Spinal cord (tissue), 10 donors: Measurements from ENCODE around the gene TBX10. TPM values are rescaled to one million over a fixed set of nuclear protein-coding genes. Genes with fewer than 3 reads are reported as not detected.
"Not testable (repeated sequence)": the region's sequence is repeated elsewhere in the genome, so short reads cannot be mapped to it uniquely, and the experiment has no call there.

ENCODE experiments used
- DNase-seq, 6 donors: peaks; one replicate each; pipeline versions ENCODE4 v3.0.0 to v3.0.0-alpha.2; 2013 to 2015; ENCODE audit warnings: low spot score in 6 of 6, low read depth in 4 of 6
- H3K27ac ChIP-seq: one replicate; pipeline ENCODE4 v1.5.1; 2013; ENCODE audit warnings: low read depth, low read length, control low read depth
- H3K27me3 ChIP-seq: one replicate; pipeline ENCODE4 v1.6.1; 2013; ENCODE audit warnings: low read length; ENCODE audit not compliant: control insufficient read depth, insufficient read depth
- H3K36me3 ChIP-seq: one replicate; pipeline ENCODE4 v1.6.1; 2013; ENCODE audit warnings: low read length; ENCODE audit not compliant: control insufficient read depth, insufficient read depth
- H3K4me1 ChIP-seq: one replicate; pipeline ENCODE4 v1.6.1; 2013; ENCODE audit warnings: low read length; ENCODE audit not compliant: control insufficient read depth, insufficient read depth
- H3K4me3 ChIP-seq: one replicate; pipeline ENCODE4 v1.5.1; 2013; ENCODE audit warnings: low read depth, low read length, control low read depth
- H3K9me3 ChIP-seq: one replicate; pipeline ENCODE4 v1.6.1; 2013; ENCODE audit warnings: low read length; ENCODE audit not compliant: control insufficient read depth, insufficient read depth
- WGBS: methylation state at CpG from one replicate; pipeline ENCODE4 v1.1.5; 2013; ENCODE audit warnings: missing lambda C conversion rate; ENCODE audit not compliant: insufficient coverage; 5-methylcytosine and 5-hydroxymethylcytosine counted together
- long read RNA-seq, 4 donors: transcript quantifications; one replicate each; lab custom pipeline, GENCODE V29; 2026
- polyA plus RNA-seq, 2 donors: library from polyadenylated mRNA; unstranded; fragments of 120-200 nt; gene quantifications; one replicate each; pipeline ENCODE4 v1.2.1, GENCODE V29; 2013; ENCODE audit not compliant: insufficient read length in 2 of 2
- total RNA-seq, 2 donors: library from RNA; depleted of rRNA in 1 of 2; stranded (reverse); fragments of 120-200 nt in 1 of 2; fragments of >200 nt in 1 of 2; gene quantifications; one replicate each; pipeline versions ENCODE4 v1.2.3 to v1.2.4, GENCODE V29; 2013 to 2014
- donor health status: healthy.

Gene TBX10
- total RNA-seq (not detected), polyA plus RNA-seq (not detected)
- long read RNA-seq, donor 1: 0 reads
- long read RNA-seq, donor 2: 0 reads
- long read RNA-seq, donor 3: 0 reads
- long read RNA-seq, donor 4: 0 reads

DNA sequence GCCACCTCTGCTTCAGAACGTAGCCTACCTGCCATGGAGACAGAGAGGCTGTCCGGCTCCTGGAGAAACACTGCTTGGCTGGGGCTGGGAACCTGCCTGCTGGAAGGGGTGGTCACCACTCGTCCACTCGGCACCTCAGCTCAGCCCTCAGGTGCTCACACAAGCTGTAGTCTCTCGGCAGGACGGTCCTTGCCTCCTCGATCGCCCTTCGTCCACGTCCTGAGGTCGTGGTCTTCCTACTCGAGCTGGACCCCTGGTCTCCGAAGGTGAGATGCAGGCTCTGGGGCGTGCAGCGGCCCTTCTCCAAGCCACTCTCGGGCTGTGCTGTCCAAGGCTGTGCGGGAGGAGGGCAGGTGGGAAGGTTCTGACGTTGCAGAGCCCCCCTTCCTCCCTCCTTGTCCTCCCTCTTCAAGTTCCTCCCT is at the start of gene TBX10:
TSS of gene TBX10 (minus strand) at position 326 of the 422 bp plus-strand sequence. CDS start at position 35, 291 bp downstream.
- WGBS: 89% methylated on average over 13 of the region's 18 CpGs
- no peaks in the 10 kb centered on the region for H3K36me3 ChIP-seq
- H3K9me3 ChIP-seq: no peaks in the 10 kb centered on the region
- no peak within 1 kb of the TSS for H3K27ac ChIP-seq
- H3K27me3 ChIP-seq: no peaks in the 10 kb centered on the region
- peaks cover 14% of the 10 kb centered on the region for H3K4me1 ChIP-seq
- H3K4me3 ChIP-seq: no peak within 1 kb of the TSS
- no peak for DNase-seq

DNA sequence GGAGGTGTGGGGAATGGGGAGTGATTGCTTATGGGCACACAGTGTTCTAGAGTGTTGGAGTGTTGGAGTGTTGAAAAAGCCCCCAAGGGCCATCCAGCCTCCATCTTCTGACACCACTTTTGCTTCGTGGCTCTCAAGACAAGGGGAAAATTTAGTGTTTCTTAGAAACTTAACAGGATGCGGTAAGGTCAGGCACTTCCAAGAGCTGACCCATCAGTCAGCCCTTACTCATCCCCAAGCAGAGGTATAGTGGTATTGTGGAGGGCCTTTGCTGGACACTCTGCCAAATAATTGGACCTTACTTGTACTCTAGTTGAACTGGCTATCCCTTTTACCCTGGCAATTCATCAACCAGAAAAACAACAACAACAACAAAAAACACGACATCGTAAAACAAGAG is 49.6 kb upstream of the TBX10 start:
- Histone ChIP-seq H3K27ac (no peak overlapping the region), H3K36me3 (no peaks in the 10 kb centered on the region), H3K4me3 (no peak overlapping the region), H3K4me1 (no peaks in the 10 kb centered on the region), H3K9me3 (no peaks in the 10 kb centered on the region), H3K27me3 (no peaks in the 10 kb centered on the region)
- no peak for DNase-seq
- WGBS: 89% methylated on average over 2 of the region's 4 CpGs

DNA sequence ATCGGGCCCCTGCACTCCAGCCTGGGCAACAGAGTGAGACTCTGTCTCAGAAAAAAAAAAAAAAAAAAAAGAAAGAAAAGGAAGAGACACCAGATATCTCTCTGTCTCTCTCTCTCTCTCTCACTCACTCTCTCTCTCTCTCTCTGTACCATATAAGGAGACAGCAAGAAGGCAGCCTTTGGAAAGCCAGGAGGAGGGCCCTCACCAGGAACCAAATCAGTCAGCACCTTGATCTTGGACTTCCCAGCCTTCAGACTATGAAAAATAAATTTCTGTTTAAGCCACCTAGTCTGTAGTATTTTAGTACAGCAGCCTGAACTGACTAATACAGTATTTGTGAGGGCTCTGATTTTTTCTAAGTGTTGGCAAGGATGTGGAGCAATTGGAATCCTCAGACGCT is 48.4 kb upstream of the TBX10 start:
- Histone ChIP-seq H3K9me3 (no peaks in the 10 kb centered on the region), H3K36me3 (no peaks in the 10 kb centered on the region), H3K27ac (no peak overlapping the region), H3K4me3 (no peak overlapping the region), H3K27me3 (no peaks in the 10 kb centered on the region), H3K4me1 (no peaks in the 10 kb centered on the region)
- DNase-seq: no peak
- WGBS: 67% methylated on average over 1 of the region's 2 CpGs

DNA sequence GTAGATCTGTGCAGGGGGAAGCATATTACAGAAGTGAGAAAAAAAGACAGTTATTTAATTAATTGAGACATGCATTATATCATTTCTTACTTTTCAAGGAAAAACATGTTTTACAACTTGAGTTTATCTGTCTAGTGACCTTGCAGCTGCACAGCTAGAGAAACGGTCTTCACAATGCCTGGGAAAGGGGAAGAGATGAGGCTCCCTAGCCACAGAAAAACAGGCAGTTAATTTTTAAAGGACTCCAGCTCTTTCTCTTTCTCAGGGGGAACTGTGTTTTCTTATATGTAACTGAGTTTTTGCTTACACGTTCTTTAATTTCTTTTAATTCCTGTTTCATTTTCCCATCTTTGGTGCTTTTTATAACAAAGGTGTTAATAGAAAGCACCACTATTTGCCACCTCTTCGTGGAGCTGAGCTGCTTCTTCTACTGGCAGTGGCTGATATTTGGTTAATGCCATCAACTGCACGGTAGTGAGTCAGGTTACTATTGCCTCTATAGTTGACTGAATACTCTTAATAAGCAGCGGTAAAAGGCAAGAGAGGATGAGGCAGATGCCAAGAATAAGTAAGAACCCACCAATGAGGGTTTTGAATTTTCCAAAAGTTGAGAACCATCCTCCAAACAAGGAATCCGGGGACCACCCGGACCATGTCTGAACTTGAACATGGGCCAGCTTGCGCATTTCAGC is 46.2 kb upstream of the TBX10 start:
- H3K4me3 ChIP-seq, H3K27me3 ChIP-seq, H3K4me1 ChIP-seq, DNase-seq, H3K9me3 ChIP-seq, H3K36me3 ChIP-seq, H3K27ac ChIP-seq: not testable (repeated sequence)
- WGBS: 87% methylated on average over 2 of the region's 8 CpGs

DNA sequence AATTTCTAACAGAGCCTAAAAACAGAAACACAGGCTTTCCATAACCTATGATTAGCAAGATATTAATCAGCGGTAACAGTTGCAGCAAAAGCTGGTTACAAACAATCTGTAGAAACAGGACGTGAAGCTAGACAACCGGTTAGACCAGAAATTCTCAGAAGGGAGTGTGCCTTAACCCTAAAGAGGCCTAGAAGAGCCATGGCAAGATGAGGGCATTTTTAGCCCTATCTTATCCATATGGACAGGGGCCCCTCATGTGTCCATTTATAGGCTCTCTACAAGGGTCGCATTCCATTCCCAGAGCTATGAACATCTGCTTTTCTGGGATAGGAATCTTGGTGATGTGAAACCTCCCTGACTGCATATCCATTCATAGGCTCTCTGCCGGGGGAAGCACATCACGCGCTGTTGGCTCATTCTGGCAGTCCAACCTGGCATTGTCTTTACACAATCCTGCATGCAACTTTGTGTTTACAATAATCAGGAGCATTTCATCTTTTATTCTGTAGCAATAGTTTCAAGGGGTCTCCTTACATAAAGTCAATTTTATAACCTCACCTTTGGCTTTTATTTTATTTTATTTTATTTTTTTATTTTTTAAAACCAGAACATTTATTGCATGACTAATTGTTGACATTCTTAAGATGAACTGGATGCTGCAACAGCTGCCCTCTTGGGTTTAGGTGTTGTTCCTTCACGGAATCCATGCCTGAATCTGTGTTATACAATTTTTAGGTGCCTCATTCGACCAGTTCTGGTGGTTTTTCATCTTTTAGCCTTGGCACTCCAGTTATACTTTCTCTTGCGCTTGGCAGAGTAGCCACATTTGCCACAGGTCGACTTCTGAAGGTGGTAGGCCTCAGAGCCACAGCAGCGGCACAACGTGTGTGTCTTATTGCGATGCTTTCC is 42.8 kb upstream of the TBX10 start:
- H3K4me3 ChIP-seq, H3K4me1 ChIP-seq, H3K27me3 ChIP-seq, DNase-seq, H3K27ac ChIP-seq, H3K9me3 ChIP-seq, H3K36me3 ChIP-seq: not testable (repeated sequence)
- 85% methylated on average over 10 of the region's 14 CpGs for WGBS

DNA sequence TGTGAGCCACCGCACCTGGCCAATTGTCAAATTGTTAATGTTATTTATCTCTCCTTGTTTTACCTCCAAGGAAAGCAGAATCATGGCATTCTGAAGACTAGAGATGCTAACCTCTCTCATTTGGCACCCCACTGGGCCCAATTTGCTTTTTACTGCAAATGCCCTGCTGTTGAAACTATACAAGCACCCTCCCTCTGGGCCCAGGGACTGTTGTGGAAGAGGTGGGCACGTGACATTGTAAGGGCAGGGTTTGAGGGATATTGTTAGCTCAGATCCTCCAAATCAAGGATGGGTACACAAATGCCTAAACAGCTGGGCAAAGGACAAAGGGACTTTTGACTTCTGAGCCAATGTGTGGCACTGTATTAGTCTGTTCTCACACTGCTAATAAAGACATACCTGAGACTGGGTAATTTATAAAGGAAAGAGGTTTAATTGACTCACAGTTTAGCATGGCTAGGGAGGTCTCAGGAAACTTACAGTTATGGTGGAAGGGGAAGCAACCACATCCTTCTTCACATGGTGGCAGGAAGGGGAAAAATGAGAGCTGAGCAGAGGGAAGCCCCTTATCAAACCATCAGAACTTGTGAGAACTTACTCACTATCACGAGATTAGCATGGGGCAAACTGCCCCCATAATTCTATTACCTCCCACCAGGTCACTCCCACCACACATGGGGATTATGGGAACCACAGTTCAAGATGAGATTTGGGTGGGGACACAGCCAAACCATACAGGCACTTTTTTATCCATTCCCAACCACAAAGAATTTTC is 41.3 kb upstream of the TBX10 start:
- DNase-seq: peak in 1 of 6 donors; percentile 74
- WGBS: 14% methylated on average over 1 of the region's 3 CpGs
- Histone ChIP-seq H3K36me3 (no peaks in the 10 kb centered on the region), H3K4me1 (no peaks in the 10 kb centered on the region), H3K27ac (no peak overlapping the region), H3K4me3 (no peak overlapping the region), H3K27me3 (no peaks in the 10 kb centered on the region), H3K9me3 (peaks cover 2% of the 10 kb centered on the region)

DNA sequence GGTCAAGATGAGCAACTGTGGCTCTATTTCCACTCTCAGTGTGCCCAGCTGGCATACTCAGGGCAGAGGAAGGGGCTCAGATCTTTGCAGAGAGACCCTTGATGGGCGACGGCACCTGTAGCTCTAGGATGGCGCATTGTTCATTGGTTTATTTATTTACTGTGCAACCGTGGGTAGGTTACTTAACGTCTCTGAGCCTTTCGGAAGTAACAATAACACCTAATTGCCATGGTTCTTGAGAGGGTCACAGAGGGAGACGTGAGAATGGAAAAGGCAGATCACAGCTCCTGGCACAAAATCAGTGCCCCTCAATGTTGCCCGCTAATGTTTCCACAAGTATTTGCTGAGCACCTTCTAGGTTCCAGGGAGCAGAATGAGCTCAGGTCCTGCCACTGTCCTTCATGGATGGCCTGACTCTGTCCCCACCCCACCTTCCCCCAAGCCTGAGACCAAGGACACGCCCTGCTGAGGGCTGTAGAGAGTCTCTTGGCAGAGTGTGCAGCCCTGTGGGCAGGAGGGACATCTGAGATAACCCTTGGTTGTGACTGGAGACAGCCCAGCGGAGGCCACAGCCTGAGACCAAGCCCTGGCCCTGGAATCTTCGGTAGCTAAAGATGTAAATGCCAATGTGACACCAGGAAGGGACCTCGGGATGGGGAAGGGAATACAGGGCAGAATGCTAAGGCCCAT is 35.6 kb upstream of the TBX10 start:
- no peak overlapping the region for H3K27ac ChIP-seq
- DNase-seq: no peak
- 85% methylated on average over 10 of the region's 12 CpGs for WGBS
- no peaks in the 10 kb centered on the region for H3K4me1 ChIP-seq
- H3K9me3 ChIP-seq: peaks cover 2% of the 10 kb centered on the region
- H3K36me3 ChIP-seq: no peaks in the 10 kb centered on the region
- no peak overlapping the region for H3K4me3 ChIP-seq
- no peaks in the 10 kb centered on the region for H3K27me3 ChIP-seq

DNA sequence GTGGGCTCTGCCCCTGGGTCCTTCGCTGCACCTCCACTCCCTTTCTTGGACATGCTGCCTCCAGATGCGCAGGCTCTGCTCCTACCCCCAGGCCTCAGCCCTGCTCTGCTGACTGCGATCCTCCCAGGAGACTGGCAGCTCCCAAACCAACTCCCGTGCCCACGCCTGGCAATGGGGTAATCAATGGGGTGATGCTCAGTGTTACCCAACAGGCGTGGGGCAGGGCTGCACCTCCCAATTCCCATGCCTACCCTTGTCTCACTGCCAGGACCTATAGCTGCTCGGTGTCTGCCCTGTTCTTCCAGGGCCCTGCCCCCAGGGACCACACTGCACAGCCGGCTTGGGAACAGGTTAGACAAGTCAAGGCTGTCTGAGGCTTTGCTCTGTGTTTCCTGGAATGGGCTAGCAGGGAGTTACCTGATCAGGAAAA is 34.9 kb upstream of the TBX10 start, which contains the start of gene ALDH3B2:
TSS of gene ALDH3B2 (minus strand) at position 182 of the 430 bp plus-strand sequence. CDS start 7,688 bp downstream, outside the sequence.
- Histone ChIP-seq H3K27me3 (no peaks in the 10 kb centered on the region), H3K9me3 (peaks cover 2% of the 10 kb centered on the region), H3K36me3 (no peaks in the 10 kb centered on the region), H3K4me1 (no peaks in the 10 kb centered on the region), H3K4me3 (no peak within 1 kb of the TSS), H3K27ac (no peak within 1 kb of the TSS)
- 75% methylated on average over 7 of the region's 8 CpGs for WGBS
- DNase-seq: no peak

DNA sequence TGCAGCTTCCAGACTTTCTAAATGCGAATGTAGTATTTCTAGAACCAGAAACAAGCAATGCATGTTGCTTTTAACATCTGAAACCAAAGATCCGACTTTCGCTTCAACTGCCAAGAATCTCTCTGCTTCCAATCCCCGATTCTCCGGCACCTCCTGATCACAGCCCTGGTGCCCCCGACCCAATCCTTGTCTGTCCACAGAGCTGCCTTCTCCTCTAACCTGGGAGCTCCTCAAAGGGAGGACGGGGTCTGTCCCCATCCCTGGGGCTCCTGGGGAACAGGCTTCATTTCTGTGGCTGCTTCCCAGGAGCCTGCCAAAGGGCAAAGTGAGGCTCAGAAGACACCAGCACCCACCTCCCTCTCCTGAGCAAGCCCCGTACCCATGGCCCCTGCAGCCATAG is 34.3 kb upstream of the TBX10 start:
- Histone ChIP-seq H3K27me3 (no peaks in the 10 kb centered on the region), H3K4me1 (no peaks in the 10 kb centered on the region), H3K9me3 (peaks cover 2% of the 10 kb centered on the region), H3K27ac (no peak overlapping the region), H3K4me3 (no peak overlapping the region), H3K36me3 (no peaks in the 10 kb centered on the region)
- 77% methylated on average over 8 of the region's 8 CpGs for WGBS
- DNase-seq: no peak
